ENCODE results near the gene HADHA. TPM values are rescaled to one million over a fixed set of nuclear protein-coding genes. Genes with fewer than 3 reads are reported as not detected.

The HADHA gene
- total RNA-seq (100 to 1,000 TPM; 122 to 126 TPM), polyA plus RNA-seq (116 TPM)

GRCh38 chr2:26244309-26245230 lies at the start of gene HADHA, which contains the start of gene HADHB:
Gene HADHA (minus strand): TSS chr2:26244632. CDS start chr2:26244596, 36 bp downstream.
Gene HADHB (plus strand): TSS chr2:26244939. CDS start chr2:26254255, 9,316 bp downstream.
- no peaks in the 10 kb centered on the region for H3K27me3 ChIP-seq (ENCODE audit: insufficient read depth, low read length, poor library complexity, severe bottlenecking)
- no peaks in the 10 kb centered on the region for H3K9me3 ChIP-seq (ENCODE audit: low read length)
- POLR2A ChIA-PET = interaction anchor here (1.6 to 2.0 kb wide), 2 partner anchors 60 to 101 kb away, joined by 8 to 9 read pairs; partner anchors contain the start of gene SELENOI
- Mint-ChIP-seq H3K4me3 (peak within 1 kb of the TSS; percentile 95 to 99 (median 98)), H3K4me1 (peaks cover 50 to 73% (median 66%) of the 10 kb centered on the region in 3 donors), H3K27ac (peak within 1 kb of the TSS; percentile 90 to 100 (median 100)), H3K9me3 (no peaks in the 10 kb centered on the region), H3K36me3 (peaks cover 0 to 25% (median 0%) of the 10 kb centered on the region in 3 donors), H3K27me3 (peaks cover 0 to 1% of the 10 kb centered on the region in 2 donors)
- peaks cover 42% of the 10 kb centered on the region for H3K4me1 ChIP-seq (ENCODE audit: insufficient read depth, low read length)
- no peaks in the 10 kb centered on the region for H3K36me3 ChIP-seq (ENCODE audit: insufficient read depth, low read length)
- H3K27ac ChIP-seq (ENCODE audit: low read depth, low read length) = peak within 1 kb of the TSS; percentile 98
- CTCF ChIA-PET = interaction anchor here (1.0 kb wide), 1 partner anchor 10 kb away, joined by 3 read pairs; no protein-coding TSS in a partner anchor
- peak; percentile 72 to 91 (median 87) for DNase-seq
- peak within 1 kb of the TSS; percentile 99 for H3K4me3 ChIP-seq (ENCODE audit: low read length)

- POLR2A ChIA-PET = no interaction called here
- no peak overlapping the region for H3K4me3 Mint-ChIP-seq
- CTCF ChIA-PET = no interaction called here
- no peaks in the 10 kb centered on the region for H3K27me3 Mint-ChIP-seq
- Histone ChIP-seq H3K36me3 (ENCODE audit: insufficient read depth, low read length) (no peaks in the 10 kb centered on the region), H3K27ac (ENCODE audit: low read depth, low read length) (no peak overlapping the region), H3K4me3 (ENCODE audit: low read length) (no peak overlapping the region), H3K9me3 (ENCODE audit: low read length) (no peaks in the 10 kb centered on the region), H3K27me3 (ENCODE audit: insufficient read depth, low read length, poor library complexity, severe bottlenecking) (no peaks in the 10 kb centered on the region), H3K4me1 (ENCODE audit: insufficient read depth, low read length) (no peaks in the 10 kb centered on the region)
- no peak for DNase-seq
- peaks cover 0 to 23% (median 7%) of the 10 kb centered on the region in 3 donors for H3K36me3 Mint-ChIP-seq
- no peak overlapping the region for H3K27ac Mint-ChIP-seq
- no peaks in the 10 kb centered on the region for H3K4me1 Mint-ChIP-seq
- H3K9me3 Mint-ChIP-seq = no peaks in the 10 kb centered on the region
These were observed 48.2 kb upstream of the HADHA start for GRCh38 chr2:26292646-26293045.

GRCh38 chr2:26290001-26290400 lies 45.6 kb upstream of the HADHA start:
- Histone ChIP-seq H3K4me3 (ENCODE audit: low read length) (no peak overlapping the region), H3K36me3 (ENCODE audit: insufficient read depth, low read length) (peaks cover 4% of the 10 kb centered on the region), H3K27me3 (ENCODE audit: insufficient read depth, low read length, poor library complexity, severe bottlenecking) (no peaks in the 10 kb centered on the region), H3K27ac (ENCODE audit: low read depth, low read length) (no peak overlapping the region), H3K9me3 (ENCODE audit: low read length) (no peaks in the 10 kb centered on the region), H3K4me1 (ENCODE audit: insufficient read depth, low read length) (no peaks in the 10 kb centered on the region)
- Mint-ChIP-seq H3K36me3 (peaks cover 3 to 42% (median 17%) of the 10 kb centered on the region in 3 donors), H3K4me1 (no peaks in the 10 kb centered on the region), H3K4me3 (no peak overlapping the region), H3K9me3 (no peaks in the 10 kb centered on the region), H3K27ac (peak overlapping the region in 1 of 8 donors; percentile 6), H3K27me3 (peaks cover 0 to 1% of the 10 kb centered on the region in 2 donors)
- CTCF ChIA-PET = no interaction called here
- no peak for DNase-seq
- POLR2A ChIA-PET = no interaction called here

- CTCF ChIA-PET = no interaction called here
- no peaks in the 10 kb centered on the region for H3K9me3 ChIP-seq (ENCODE audit: low read length)
- H3K27ac ChIP-seq (ENCODE audit: low read depth, low read length) = no peak overlapping the region
- peaks cover 15 to 72% (median 30%) of the 10 kb centered on the region in 3 donors for H3K36me3 Mint-ChIP-seq
- no peaks in the 10 kb centered on the region for H3K4me1 ChIP-seq (ENCODE audit: insufficient read depth, low read length)
- H3K9me3 Mint-ChIP-seq = no peaks in the 10 kb centered on the region
- peaks cover 8% of the 10 kb centered on the region for H3K36me3 ChIP-seq (ENCODE audit: insufficient read depth, low read length)
- peaks cover 0 to 1% of the 10 kb centered on the region in 2 donors for H3K27me3 Mint-ChIP-seq
- POLR2A ChIA-PET = no interaction called here
- no peaks in the 10 kb centered on the region for H3K27me3 ChIP-seq (ENCODE audit: insufficient read depth, low read length, poor library complexity, severe bottlenecking)
- H3K4me3 ChIP-seq (ENCODE audit: low read length) = no peak overlapping the region
- no peak for DNase-seq
- H3K27ac Mint-ChIP-seq = no peak overlapping the region
- no peak overlapping the region for H3K4me3 Mint-ChIP-seq
- H3K4me1 Mint-ChIP-seq = no peaks in the 10 kb centered on the region
These were observed 41.5 kb upstream of the HADHA start for GRCh38 chr2:26285931-26286330.

- Histone ChIP-seq H3K27me3 (ENCODE audit: insufficient read depth, low read length, poor library complexity, severe bottlenecking) (no peaks in the 10 kb centered on the region), H3K27ac (ENCODE audit: low read depth, low read length) (no peak overlapping the region), H3K36me3 (ENCODE audit: insufficient read depth, low read length) (peaks cover 18% of the 10 kb centered on the region), H3K9me3 (ENCODE audit: low read length) (no peaks in the 10 kb centered on the region), H3K4me1 (ENCODE audit: insufficient read depth, low read length) (no peaks in the 10 kb centered on the region), H3K4me3 (ENCODE audit: low read length) (no peak overlapping the region)
- no peaks in the 10 kb centered on the region for H3K9me3 Mint-ChIP-seq
- H3K36me3 Mint-ChIP-seq = peaks cover 15 to 74% (median 32%) of the 10 kb centered on the region in 3 donors
- CTCF ChIA-PET = interaction anchor here (0.9 kb wide), 1 partner anchor 20 kb away, joined by 3 read pairs; no protein-coding TSS in a partner anchor
- POLR2A ChIA-PET = no interaction called here
- peaks cover 0 to 1% of the 10 kb centered on the region in 2 donors for H3K27me3 Mint-ChIP-seq
- no peak overlapping the region for H3K27ac Mint-ChIP-seq
- H3K4me1 Mint-ChIP-seq = no peaks in the 10 kb centered on the region
- H3K4me3 Mint-ChIP-seq = no peak overlapping the region
- DNase-seq = no peak
These were observed 39.7 kb upstream of the HADHA start for GRCh38 chr2:26284132-26284531.

- H3K4me3 Mint-ChIP-seq = no peak overlapping the region
- no peaks in the 10 kb centered on the region for H3K9me3 ChIP-seq (ENCODE audit: low read length)
- no peak for DNase-seq
- POLR2A ChIA-PET = no interaction called here
- peaks cover 23% of the 10 kb centered on the region for H3K36me3 ChIP-seq (ENCODE audit: insufficient read depth, low read length)
- CTCF ChIA-PET = interaction anchor here (0.9 kb wide), 1 partner anchor 20 kb away, joined by 3 read pairs; no protein-coding TSS in a partner anchor
- H3K4me3 ChIP-seq (ENCODE audit: low read length) = no peak overlapping the region
- peaks cover 15 to 79% (median 34%) of the 10 kb centered on the region in 3 donors for H3K36me3 Mint-ChIP-seq
- H3K4me1 Mint-ChIP-seq = no peaks in the 10 kb centered on the region
- no peaks in the 10 kb centered on the region for H3K4me1 ChIP-seq (ENCODE audit: insufficient read depth, low read length)
- no peaks in the 10 kb centered on the region for H3K27me3 ChIP-seq (ENCODE audit: insufficient read depth, low read length, poor library complexity, severe bottlenecking)
- peaks cover 0 to 1% of the 10 kb centered on the region in 2 donors for H3K27me3 Mint-ChIP-seq
- H3K27ac ChIP-seq (ENCODE audit: low read depth, low read length) = no peak overlapping the region
- no peak overlapping the region for H3K27ac Mint-ChIP-seq
- H3K9me3 Mint-ChIP-seq = no peaks in the 10 kb centered on the region
These were observed 39.2 kb upstream of the HADHA start for GRCh38 chr2:26283606-26284005.

- Histone ChIP-seq H3K27me3 (ENCODE audit: insufficient read depth, low read length, poor library complexity, severe bottlenecking) (no peaks in the 10 kb centered on the region), H3K27ac (ENCODE audit: low read depth, low read length) (no peak overlapping the region), H3K4me1 (ENCODE audit: insufficient read depth, low read length) (no peaks in the 10 kb centered on the region), H3K36me3 (ENCODE audit: insufficient read depth, low read length) (peaks cover 34% of the 10 kb centered on the region), H3K4me3 (ENCODE audit: low read length) (no peak overlapping the region), H3K9me3 (ENCODE audit: low read length) (no peaks in the 10 kb centered on the region)
- no peaks in the 10 kb centered on the region for H3K9me3 Mint-ChIP-seq
- ChIA-PET POLR2A (no interaction called here), CTCF (no interaction called here)
- H3K27ac Mint-ChIP-seq = no peak overlapping the region
- DNase-seq = no peak
- no peaks in the 10 kb centered on the region for H3K4me1 Mint-ChIP-seq
- H3K27me3 Mint-ChIP-seq = peaks cover 0 to 1% of the 10 kb centered on the region in 2 donors
- H3K36me3 Mint-ChIP-seq = peaks cover 15 to 81% (median 31%) of the 10 kb centered on the region in 3 donors
- no peak overlapping the region for H3K4me3 Mint-ChIP-seq
These were observed 36.8 kb upstream of the HADHA start for GRCh38 chr2:26281226-26281625.

- Mint-ChIP-seq H3K27ac (no peak overlapping the region), H3K4me1 (no peaks in the 10 kb centered on the region), H3K9me3 (no peaks in the 10 kb centered on the region), H3K4me3 (no peak overlapping the region), H3K36me3 (peaks cover 11 to 84% (median 27%) of the 10 kb centered on the region in 3 donors), H3K27me3 (no peaks in the 10 kb centered on the region)
- Histone ChIP-seq H3K27me3 (ENCODE audit: insufficient read depth, low read length, poor library complexity, severe bottlenecking) (no peaks in the 10 kb centered on the region), H3K36me3 (ENCODE audit: insufficient read depth, low read length) (peaks cover 30% of the 10 kb centered on the region), H3K9me3 (ENCODE audit: low read length) (no peaks in the 10 kb centered on the region), H3K4me1 (ENCODE audit: insufficient read depth, low read length) (no peaks in the 10 kb centered on the region), H3K4me3 (ENCODE audit: low read length) (no peak overlapping the region), H3K27ac (ENCODE audit: low read depth, low read length) (no peak overlapping the region)
- POLR2A ChIA-PET = no interaction called here
- DNase-seq = no peak
- CTCF ChIA-PET = no interaction called here
These were observed 35.5 kb upstream of the HADHA start for GRCh38 chr2:26279886-26280285.

Data from CD8-positive, alpha-beta memory T cell (primary cell).